Endothelial cell (in vitro differentiated cells): Measurements from ENCODE around the gene FTCD. TPM values are rescaled to one million over a fixed set of nuclear protein-coding genes. Genes with fewer than 3 reads are reported as not detected.

Source experiments
- DNase-seq: peaks from one replicate; pipeline ENCODE4 v3.0.0; 2021; ENCODE audit warnings: low spot score
- H3K27ac Mint-ChIP-seq: one replicate; pipeline ENCODE4 v1.8.0; 2021; ENCODE audit warnings: mixed read lengths, inconsistent platforms; ENCODE audit not compliant: unreplicated experiment
- H3K27me3 Mint-ChIP-seq: one replicate; pipeline ENCODE4 v1.8.0; 2021; ENCODE audit warnings: mild to moderate bottlenecking, moderate library complexity, mixed read lengths, inconsistent platforms; ENCODE audit not compliant: unreplicated experiment
- H3K36me3 Mint-ChIP-seq: one replicate; pipeline ENCODE4 v1.8.0; 2021; ENCODE audit warnings: mild to moderate bottlenecking, low read depth, mixed read lengths, inconsistent platforms; ENCODE audit not compliant: unreplicated experiment
- H3K4me1 Mint-ChIP-seq: one replicate; pipeline ENCODE4 v1.8.0; 2021; ENCODE audit warnings: mild to moderate bottlenecking, mixed read lengths, inconsistent platforms; ENCODE audit not compliant: unreplicated experiment
- H3K4me3 Mint-ChIP-seq: one replicate; pipeline ENCODE4 v1.8.0; 2021; ENCODE audit warnings: mild to moderate bottlenecking, mixed read lengths, inconsistent platforms; ENCODE audit not compliant: unreplicated experiment
- H3K9me3 Mint-ChIP-seq: one replicate; pipeline ENCODE4 v1.8.0; 2021; ENCODE audit warnings: mixed read lengths, inconsistent platforms; ENCODE audit not compliant: unreplicated experiment
- total RNA-seq: library from RNA; stranded (reverse); fragmentation: NEBNext Ultra II Directional; extraction: Animal tissue kit (Norgen Biotek cat#: 25700); gene quantifications from one replicate; pipeline ENCODE4 v1.2.1, GENCODE V29; 2021; ENCODE audit not compliant: unreplicated experiment
- TF ChIP-seq, protein P1 (sequence below): fragments of 200-600 bp; sonication (generic); IDR thresholded peaks from one replicate; pipeline ENCODE4 v1.5.0; 2021; ENCODE audit warnings: antibody characterized with exemption; ENCODE audit not compliant: unreplicated experiment

FTCD gene
- total RNA-seq, 1 donor from 2014 or later: 1.5 TPM

DNA sequence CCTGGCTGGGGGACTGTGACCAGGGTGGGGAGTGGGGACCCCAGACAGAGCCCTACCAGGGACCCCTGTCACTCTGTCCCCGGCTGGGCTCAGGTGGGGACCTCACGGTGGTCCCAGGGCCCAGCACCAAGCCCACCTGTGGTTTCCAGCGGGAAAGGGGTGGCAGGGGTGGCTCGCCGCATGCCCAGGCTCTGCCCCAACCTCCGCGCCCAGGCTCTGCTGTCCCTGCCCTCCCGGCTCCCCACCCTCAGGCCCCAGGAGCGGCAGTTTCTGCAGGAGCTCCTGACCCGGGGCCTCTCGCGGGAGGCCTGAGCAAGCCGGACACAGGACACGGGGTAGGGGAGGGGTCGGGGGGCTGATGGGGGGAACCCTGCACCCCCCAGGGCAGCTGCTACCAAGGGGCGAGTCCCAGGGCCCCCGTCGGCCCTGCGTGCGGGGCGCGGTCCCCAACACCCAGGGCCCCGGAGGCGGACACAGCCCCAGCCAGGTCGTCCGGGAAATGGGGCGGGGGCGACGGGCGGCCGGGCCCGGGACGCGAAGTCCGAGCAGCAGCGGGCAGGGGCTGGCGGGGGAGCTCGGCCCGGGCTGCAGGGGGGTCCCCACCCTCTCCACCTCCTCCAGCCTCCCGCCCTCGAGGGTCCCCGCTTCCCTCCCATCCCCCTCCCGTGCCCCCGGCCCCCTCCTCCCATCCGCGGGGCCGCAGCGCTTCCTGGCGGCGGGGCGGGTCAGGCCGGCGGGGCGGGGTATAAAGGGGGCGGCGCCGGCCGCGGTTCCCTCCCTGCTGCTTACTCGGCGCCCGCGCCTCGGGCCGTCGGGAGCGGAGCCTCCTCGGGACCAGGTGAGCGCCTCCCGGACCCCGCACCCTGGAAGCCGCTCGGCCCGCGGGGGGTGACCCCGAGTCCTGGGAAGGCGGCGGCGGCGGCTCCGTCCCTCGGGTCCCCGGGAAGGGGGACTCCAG lies 57.8 kb downstream of the FTCD start, which contains the start of gene COL6A2:
COL6A2 (plus strand) TSS at position 777 of the 958 bp plus-strand sequence.
- H3K4me3 Mint-ChIP-seq: peak within 1 kb of the TSS; percentile 95
- peaks cover 13% of the 10 kb centered on the region for H3K4me1 Mint-ChIP-seq
- peaks cover 22% of the 10 kb centered on the region for H3K27me3 Mint-ChIP-seq
- DNase-seq: peak; percentile 76
- H3K36me3 Mint-ChIP-seq: peaks cover 28% of the 10 kb centered on the region
- peaks cover 5% of the 10 kb centered on the region for H3K9me3 Mint-ChIP-seq
- H3K27ac Mint-ChIP-seq: peak within 1 kb of the TSS; percentile 84
- TF ChIP-seq, protein P1, sequence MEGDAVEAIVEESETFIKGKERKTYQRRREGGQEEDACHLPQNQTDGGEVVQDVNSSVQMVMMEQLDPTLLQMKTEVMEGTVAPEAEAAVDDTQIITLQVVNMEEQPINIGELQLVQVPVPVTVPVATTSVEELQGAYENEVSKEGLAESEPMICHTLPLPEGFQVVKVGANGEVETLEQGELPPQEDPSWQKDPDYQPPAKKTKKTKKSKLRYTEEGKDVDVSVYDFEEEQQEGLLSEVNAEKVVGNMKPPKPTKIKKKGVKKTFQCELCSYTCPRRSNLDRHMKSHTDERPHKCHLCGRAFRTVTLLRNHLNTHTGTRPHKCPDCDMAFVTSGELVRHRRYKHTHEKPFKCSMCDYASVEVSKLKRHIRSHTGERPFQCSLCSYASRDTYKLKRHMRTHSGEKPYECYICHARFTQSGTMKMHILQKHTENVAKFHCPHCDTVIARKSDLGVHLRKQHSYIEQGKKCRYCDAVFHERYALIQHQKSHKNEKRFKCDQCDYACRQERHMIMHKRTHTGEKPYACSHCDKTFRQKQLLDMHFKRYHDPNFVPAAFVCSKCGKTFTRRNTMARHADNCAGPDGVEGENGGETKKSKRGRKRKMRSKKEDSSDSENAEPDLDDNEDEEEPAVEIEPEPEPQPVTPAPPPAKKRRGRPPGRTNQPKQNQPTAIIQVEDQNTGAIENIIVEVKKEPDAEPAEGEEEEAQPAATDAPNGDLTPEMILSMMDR: peak; percentile 37

DNA sequence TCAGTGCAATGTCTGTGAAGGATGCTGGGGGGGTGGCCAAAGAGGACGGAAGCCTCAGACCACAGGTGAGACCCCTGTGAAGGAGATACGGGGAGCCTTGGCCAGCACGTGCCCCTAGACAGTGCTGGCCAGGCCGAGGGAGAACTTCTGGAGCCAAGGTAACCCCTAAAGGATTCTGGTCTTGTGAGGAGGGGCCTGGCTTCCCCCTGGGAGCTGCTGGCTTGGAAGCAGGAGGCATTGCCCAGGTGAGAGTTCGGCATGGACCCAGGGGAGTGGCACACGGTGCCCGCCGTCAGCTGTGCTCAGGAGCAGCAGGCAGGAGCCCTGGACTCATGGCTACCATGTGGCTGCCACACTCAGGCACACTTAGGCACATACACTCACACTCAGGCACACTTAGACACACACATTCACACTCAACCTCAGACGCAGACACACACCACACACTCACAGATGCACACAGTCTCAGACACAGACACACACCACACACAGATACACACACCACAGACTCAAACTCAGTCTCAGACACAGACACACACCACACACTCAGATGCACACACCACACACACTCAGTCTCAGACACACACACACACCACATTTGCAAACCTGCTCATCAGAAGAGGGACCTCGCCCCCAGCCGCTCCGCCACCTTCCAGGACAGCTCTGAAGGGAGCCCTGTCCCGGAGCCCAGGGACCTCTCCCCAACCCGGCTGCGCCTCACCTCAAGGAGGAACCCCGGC lies 58.6 kb downstream of the FTCD start:
- Mint-ChIP-seq H3K27me3 (peaks cover 22% of the 10 kb centered on the region), H3K27ac (peak overlapping the region; percentile 84), H3K4me3 (peak overlapping the region; percentile 95), H3K9me3 (peaks cover 5% of the 10 kb centered on the region), H3K36me3 (peaks cover 33% of the 10 kb centered on the region), H3K4me1 (peaks cover 13% of the 10 kb centered on the region)
- DNase-seq: peak; percentile 19
- TF ChIP-seq, protein P1: no peak

DNA sequence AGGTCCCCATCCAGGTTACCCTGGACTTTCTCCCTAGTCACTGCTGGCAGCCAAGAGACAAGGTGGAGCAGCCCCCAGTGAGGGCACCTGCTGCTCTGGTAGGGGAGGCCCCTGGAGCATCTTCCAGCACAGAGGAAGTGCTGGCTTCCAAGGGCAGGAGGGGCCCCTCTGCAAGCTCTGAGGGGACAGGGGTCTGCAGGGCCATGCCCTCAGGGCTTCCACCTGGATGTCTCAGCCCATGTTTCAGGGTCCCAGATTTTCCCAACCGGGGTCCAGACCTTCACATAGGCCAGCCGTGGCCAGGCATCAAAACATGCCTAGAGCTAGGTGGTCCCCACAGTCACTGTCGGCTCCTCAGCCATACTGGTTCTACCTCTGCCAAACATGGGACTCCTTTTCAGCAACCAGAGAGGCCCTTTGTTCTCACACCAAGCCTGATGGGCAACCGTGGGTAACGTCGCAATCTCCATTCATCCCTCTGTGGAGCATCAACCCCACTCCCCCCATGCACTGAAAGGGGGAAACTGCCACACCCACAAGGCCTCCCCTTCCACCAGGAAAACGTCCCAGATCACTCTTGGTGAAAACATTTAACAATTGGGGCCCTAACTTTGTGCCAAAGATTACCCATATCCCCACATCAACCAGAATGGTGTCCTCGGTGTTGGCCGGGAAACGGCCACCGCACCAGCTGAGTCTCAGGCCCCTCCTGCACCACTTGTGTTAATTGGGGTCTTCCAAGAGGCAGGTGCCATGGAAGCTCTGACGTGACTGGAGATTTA lies 59.4 kb downstream of the FTCD start:
- peaks cover 9% of the 10 kb centered on the region for H3K9me3 Mint-ChIP-seq
- H3K27ac Mint-ChIP-seq: no peak overlapping the region
- H3K27me3 Mint-ChIP-seq: peaks cover 24% of the 10 kb centered on the region
- peaks cover 30% of the 10 kb centered on the region for H3K36me3 Mint-ChIP-seq
- peak overlapping the region; percentile 77 for H3K4me3 Mint-ChIP-seq
- peaks cover 15% of the 10 kb centered on the region for H3K4me1 Mint-ChIP-seq
- TF ChIP-seq, protein P1: no peak
- no peak for DNase-seq

DNA sequence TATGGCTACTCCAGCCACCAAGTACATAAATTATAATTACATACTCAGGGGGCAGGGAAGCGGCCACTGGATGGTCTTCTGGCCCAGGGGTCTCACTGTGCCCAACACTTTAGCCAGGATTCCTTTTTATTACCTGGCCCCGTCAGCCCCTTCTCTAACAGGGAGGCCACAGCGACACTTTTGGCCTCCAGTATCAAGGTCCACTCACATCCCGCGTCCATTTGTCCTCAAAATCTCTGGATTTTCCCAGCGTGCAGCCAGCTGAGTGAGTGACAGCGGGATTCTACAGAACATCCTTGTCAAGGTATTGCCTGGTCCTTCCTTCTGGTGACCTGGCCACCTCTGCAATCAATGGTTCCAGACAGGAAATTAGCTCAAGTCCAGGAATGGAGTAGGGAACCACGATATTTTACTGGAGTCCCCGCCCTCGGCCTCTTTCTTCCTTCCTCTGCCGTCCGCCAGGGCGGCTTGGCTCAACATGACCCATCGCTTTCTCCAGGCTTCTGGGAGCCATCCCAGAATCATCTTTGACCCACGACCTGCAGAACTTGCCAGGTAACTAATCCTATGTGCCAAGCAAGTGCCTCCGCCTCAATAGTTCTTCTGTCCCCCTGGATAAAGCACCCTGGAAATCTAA lies 60.2 kb downstream of the FTCD start:
- Mint-ChIP-seq H3K9me3 (peaks cover 14% of the 10 kb centered on the region), H3K27ac (peak overlapping the region; percentile 31), H3K4me3 (no peak overlapping the region), H3K27me3 (peaks cover 22% of the 10 kb centered on the region), H3K4me1 (peaks cover 10% of the 10 kb centered on the region), H3K36me3 (peaks cover 30% of the 10 kb centered on the region)
- DNase-seq: no peak
- TF ChIP-seq, protein P1: no peak
